Coronary artery (tissue), 2 donors: ENCODE results near the gene ECI2.

Source experiments
- DNase-seq: peaks from one replicate; pipeline ENCODE4 v3.0.0-alpha.2; 2017; ENCODE audit warnings: low spot score
- H3K27ac ChIP-seq, 2 donors: fragments of 200-600 bp; sonication (generic); one replicate each; pipeline ENCODE4 v1.5.1; 2016 to 2019
- H3K4me3 ChIP-seq: fragments of 200-600 bp; sonication (generic); 2 replicates; pipeline ENCODE4 v1.5.1; 2016; ENCODE audit warnings: mild to moderate bottlenecking, moderate library complexity
- TF ChIP-seq, protein P1 (sequence below): fragments of 200-600 bp; sonication (generic); IDR thresholded peaks from one replicate; pipeline ENCODE4 v1.5.1; 2019; ENCODE audit warnings: antibody characterized with exemption

ECI2 gene

DNA sequence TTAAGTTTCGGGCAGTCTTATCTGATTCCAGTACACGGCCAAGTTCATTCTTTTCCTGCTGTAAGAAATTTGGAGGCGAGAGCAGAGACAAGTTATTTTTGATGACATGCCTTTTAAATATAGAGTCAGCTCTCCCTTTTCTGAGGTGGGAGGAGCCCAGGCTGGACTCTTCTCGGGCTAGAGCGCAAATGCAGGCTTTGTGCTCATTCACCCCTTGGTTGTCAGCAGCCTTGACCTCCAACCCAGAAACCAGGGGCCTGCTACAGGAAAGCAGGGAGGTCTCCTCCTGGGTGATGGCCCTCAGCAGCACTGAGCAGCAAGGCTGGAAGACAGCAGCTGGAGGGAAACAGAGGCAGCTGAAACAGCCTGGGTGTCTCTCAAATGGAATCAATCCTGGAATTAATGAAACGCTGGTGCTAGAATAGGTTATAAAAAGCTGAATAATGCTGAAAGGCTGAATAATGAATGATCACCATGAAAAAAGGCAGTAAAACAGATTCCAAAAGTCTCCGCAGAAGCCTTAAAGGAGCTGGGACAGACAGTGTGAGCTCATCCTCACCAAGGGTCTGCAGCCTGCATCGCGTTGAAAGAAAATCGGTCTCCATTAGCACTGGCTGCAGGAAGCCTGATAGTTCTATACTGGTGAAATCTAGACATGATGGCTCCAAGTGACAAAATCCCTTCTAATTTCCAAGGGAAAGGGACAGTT, 28.2 kb upstream of the ECI2 start:
- no peak overlapping the region for H3K4me3 ChIP-seq
- DNase-seq = no peak
- TF ChIP-seq, protein P1, sequence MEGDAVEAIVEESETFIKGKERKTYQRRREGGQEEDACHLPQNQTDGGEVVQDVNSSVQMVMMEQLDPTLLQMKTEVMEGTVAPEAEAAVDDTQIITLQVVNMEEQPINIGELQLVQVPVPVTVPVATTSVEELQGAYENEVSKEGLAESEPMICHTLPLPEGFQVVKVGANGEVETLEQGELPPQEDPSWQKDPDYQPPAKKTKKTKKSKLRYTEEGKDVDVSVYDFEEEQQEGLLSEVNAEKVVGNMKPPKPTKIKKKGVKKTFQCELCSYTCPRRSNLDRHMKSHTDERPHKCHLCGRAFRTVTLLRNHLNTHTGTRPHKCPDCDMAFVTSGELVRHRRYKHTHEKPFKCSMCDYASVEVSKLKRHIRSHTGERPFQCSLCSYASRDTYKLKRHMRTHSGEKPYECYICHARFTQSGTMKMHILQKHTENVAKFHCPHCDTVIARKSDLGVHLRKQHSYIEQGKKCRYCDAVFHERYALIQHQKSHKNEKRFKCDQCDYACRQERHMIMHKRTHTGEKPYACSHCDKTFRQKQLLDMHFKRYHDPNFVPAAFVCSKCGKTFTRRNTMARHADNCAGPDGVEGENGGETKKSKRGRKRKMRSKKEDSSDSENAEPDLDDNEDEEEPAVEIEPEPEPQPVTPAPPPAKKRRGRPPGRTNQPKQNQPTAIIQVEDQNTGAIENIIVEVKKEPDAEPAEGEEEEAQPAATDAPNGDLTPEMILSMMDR = no peak
- H3K27ac ChIP-seq = no peak overlapping the region

DNA sequence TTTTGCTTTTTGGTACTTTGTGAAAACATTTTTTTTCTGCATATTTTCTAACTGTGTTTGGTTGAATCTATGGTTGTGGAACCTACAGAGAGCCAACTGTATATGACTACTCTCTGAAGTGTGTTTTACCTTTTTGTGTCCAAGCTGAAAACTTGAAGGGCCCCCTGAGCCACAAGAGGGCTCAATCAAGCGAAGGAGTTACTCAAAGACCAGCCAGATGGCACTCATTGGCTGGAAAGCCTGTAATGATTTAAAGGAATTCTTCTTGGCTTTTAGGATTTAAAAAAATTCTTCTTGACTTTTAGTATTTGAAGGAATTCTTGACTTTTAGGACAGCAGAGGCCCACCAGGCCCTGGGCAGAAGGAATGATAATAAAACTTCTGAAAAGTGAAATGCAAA, 27.0 kb upstream of the ECI2 start:
- TF ChIP-seq, protein P1 = no peak
- Histone ChIP-seq H3K27ac (no peak overlapping the region), H3K4me3 (no peak overlapping the region)
- DNase-seq = no peak

DNA sequence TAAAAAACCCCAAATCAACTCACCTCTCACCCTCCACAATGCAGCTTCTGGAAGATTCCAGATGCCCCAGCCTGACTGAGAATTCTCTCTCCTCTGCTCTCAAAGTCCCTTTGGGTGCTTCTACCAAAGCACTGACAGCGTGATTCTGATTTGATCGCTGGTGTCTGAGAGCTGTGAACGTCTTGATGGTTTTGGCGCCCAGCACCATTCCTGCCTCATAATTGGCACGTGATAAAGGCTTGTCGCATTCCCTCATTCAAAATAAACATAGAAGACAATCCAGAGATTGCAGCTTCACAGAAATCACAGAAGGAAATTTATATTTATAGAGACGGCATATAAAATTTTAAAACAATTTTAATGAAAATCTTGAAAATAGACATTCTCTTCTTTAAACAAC, 24.1 kb upstream of the ECI2 start:
- TF ChIP-seq, protein P1 = no peak
- Histone ChIP-seq H3K4me3 (no peak overlapping the region), H3K27ac (no peak overlapping the region)
- no peak for DNase-seq

DNA sequence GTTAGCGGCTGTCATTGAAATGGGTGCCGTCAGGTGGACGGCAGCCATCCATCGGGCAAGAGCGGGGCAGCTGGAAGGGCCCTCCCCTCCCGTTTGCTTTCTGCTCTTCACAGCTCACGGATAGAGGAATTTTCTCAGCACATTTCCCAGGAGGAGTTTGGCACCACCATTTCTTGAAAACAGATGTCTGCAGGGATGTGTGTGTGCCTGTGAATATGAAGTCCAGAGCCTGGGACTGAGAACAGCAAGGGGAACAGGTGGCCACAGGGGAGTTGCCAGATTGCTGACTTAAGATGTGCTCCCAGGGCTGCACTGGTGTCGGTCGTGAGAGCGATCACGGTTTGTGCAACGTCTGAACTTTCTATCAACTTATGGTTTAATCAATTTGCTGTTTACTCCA, 22.1 kb upstream of the ECI2 start:
- TF ChIP-seq, protein P1 = no peak
- no peak for DNase-seq
- Histone ChIP-seq H3K4me3 (no peak overlapping the region), H3K27ac (no peak overlapping the region)

DNA sequence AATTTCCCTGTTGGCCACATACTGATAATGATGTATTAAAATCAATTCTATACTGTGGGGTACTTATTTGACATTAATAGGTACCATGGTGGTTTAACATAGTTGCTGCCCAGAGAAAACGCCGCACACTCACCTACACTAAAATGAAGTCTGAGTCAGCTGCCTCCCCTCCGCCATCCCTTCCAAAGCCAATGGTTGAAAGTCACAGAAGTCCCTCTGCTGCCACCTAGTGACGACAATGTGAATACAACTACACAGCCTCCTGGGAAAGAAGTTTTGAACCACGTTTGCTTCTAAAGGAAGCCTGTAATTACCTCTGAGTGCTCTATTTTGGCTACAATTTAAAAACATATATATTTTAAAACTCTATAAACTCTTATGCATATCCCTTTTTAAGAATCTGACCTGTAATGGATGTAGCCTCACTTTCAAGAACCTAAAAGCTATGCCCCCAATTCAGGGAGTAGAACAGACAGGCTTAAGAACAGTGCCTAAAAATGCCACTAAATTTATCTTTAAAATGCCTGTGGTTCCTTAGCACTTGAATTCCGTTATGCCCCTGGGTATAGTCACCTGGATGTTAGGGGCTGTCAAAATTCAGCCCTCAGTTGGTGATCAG, 20.6 kb upstream of the ECI2 start:
- no peak for DNase-seq
- Histone ChIP-seq H3K4me3 (no peak overlapping the region), H3K27ac (no peak overlapping the region)
- TF ChIP-seq, protein P1 = peak; percentile 88

DNA sequence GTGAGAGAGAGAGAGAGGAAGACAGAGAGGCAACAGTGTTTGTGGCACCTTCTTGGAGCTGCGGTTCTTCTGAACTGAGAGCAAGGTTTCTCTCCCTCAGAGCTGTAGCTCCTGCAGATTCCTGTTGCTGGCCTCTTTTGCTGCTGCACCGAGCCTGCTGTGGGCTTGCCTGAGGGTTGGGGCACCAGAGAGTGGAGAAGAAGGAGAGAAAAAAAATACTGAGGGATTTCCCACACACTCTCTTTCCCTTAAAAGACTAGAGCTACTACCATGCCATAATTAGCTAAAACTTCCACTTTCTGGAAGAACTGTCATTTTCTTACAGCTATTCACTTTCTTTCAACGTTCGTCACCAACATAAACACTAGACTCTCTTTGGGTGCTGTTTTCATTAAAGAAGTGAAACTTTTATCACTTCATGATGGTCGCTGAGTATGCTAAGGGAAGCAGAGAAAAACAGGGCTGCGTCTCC, 18.2 kb upstream of the ECI2 start:
- Histone ChIP-seq H3K4me3 (no peak overlapping the region), H3K27ac (no peak overlapping the region)
- no peak for DNase-seq
- TF ChIP-seq, protein P1 = no peak

DNA sequence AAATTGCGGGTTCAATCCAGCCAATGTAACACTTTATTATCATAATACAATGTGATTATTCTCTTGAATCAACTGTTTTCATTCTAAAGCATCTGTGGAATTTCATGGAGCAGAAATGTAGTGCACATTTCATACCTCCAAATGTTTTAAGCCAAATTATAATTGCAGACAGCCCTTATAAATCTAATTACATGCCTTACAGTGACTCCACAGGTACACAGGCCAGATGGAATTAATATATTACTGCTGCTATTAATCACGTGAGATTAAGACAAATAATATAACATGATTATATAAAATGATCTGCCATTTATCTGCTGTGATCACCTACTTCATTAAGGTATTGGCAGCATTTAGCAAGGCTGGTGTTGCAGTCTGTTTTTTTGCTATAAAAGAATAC, 9.7 kb upstream of the ECI2 start:
- TF ChIP-seq, protein P1 = no peak
- no peak for DNase-seq
- Histone ChIP-seq H3K4me3 (no peak overlapping the region), H3K27ac (no peak overlapping the region)
